EL (cell line): Measurements from ENCODE around the gene PLAC8L1.

ENCODE experiments used
- DNase-seq: peaks from one replicate; pipeline ENCODE4 v3.0.0-alpha.2; 2016

The PLAC8L1 gene

DNA sequence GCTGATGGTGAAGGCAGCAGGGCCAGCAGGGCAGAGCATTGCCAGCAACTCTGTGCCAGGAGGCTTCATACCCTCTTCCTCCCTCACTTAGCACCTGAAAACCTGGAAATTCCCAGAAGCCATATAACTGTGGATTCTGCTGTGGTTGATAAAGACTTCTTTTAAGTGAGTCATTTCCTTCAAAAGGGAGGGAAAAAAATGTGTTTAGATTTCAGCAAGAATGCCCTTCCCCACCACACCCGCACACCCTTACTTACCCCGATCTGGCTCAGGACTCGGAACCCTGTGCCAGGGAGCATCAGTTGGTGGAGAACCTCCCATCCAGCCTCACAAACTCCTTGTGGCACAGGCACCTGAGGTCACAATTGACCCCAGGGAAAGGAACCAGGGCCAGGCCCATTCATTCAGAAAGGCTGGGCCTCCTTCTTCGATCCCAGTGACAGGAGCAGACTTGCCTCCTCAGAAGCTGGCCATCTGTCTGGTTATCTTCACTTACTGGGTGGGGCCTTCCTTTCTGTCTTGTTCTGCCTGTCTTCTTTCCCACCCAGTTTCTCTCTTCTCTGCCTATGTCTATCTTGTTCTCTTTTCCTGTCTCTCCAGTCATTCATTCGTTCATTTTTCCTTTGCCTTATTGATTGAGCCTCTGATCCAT lies 62.6 kb downstream of the PLAC8L1 start:
- peak; percentile 83 for DNase-seq

DNA sequence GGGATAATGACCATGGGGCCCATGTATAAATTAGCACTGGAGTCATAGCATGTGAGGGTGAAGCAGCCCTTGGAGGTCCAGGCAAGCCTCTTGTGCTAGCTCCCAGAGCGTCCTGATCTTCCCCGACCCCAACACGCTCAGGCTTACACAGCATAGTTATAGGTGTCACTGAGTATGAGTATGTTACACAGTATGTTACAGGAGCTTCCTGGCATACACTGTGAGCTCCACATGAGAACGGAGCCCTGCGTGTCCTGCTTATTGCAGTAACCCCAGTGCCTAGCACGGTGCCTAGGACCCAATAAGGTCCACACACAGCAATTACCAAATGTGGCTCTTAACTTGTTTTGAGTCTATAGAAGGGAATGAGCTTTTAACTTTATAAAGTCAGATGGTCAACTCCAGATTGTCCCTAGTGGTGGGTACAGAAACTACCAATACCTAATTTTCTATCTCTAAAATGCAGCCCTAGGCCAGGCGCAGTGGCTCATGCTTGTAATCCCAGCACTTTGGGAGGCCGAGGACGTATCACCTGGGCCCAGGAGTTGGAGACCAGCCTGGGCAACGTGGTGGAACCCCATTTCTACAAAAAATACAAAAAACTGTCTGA lies 64.1 kb downstream of the PLAC8L1 start:
- peak; percentile 20 for DNase-seq

DNA sequence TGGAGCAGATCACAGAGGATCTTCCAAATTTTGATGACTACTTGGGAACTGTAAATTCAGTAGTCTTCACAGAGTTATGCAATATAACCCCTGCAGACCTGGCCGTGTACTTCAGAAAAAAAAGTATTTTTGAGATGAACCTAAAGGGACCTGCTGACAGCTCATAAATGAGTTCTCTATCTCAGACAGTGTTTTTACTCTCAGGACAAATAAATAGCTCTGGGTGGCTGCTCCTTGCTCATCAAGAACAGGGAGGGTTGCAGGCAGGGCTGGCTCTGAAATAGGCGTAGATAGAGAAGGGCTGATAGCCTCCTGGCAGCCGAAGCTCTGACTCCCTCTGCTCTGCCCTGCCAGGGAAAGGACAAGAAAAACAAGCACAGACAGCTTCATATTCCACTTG lies 64.8 kb downstream of the PLAC8L1 start:
- no peak for DNase-seq

DNA sequence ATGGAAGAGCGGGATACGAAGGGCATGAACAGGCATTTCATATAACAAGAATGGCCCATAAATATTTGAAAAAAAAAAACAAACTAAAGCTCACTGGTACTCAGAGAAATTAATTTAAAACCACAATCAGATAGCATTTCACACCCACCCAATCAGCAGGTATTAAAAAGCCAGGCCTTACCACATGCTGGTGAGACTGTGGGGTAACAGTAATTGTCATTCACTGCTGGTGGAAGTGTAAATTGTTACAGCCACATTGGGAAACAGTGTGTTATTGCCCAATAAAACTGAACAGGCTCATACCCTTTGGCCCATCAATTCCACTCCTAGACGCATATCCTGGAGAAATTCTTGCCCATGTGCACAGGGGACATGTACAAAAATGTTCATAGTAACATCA lies 66.0 kb downstream of the PLAC8L1 start:
- no peak for DNase-seq

DNA sequence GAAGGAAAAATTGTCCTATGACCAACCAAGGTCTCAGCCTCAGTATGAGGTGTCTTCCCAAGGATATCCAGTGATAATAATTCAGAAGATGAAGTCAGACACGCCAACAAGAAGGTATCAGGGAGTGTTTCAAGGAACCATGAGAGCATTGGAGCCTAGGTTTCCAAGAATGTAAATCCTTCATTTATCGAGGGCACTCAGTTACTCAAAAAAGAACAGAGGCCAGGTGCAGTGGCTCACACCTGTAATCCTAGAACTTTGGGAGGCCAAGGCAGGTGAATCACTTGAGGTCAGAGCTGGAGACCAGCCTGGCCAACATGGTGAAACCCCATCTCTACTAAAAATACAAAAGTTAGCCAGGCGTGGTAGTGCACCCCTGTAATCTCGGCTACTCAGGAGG lies 70.8 kb downstream of the PLAC8L1 start:
- DNase-seq, result no peak
